Peyer's patch (tissue), 4 donors: ENCODE data around the gene ZNF587B. TPM values are rescaled to one million over a fixed set of nuclear protein-coding genes. Genes with fewer than 3 reads are reported as not detected.
"Not testable (repeated sequence)": the region's sequence is repeated elsewhere in the genome, so short reads cannot be mapped to it uniquely, and the experiment has no call there.

Source experiments
- DNase-seq, 3 donors: peaks; one replicate each; pipeline ENCODE4 v3.0.0-alpha.2; 2017 to 2019
- H3K27ac ChIP-seq, 4 donors: fragments of 200-600 bp; sonication (generic); one replicate each; pipeline ENCODE4 v1.5.1; 2016 to 2019
- H3K27me3 ChIP-seq, 2 donors: fragments of 200-600 bp; sonication (generic); one replicate each; pipeline ENCODE4 v1.5.1; 2019
- H3K36me3 ChIP-seq, 3 donors: fragments of 200-600 bp; sonication (generic); one replicate each; pipeline ENCODE4 v1.5.1; 2016 to 2019
- H3K4me1 ChIP-seq, 4 donors: fragments of 200-600 bp; sonication (generic); one replicate each; pipeline ENCODE4 v1.5.1; 2016 to 2019
- H3K4me3 ChIP-seq, 4 donors: fragments of 200-600 bp; sonication (generic); 1 replicate in 3 of 4; 2 replicates in 1 of 4; pipeline ENCODE4 v1.5.1; 2016 to 2019; ENCODE audit warnings: mild to moderate bottlenecking in 1 of 4
- H3K9me3 ChIP-seq, 4 donors: fragments of 200-600 bp; sonication (generic); one replicate each; pipeline ENCODE4 v1.5.1; 2016 to 2019; ENCODE audit warnings: mild to moderate bottlenecking in 1 of 4
- CTCF ChIP-seq, 6 experiments: fragments of 450-650 bp in 4 of 6; fragments of 200-600 bp in 2 of 6; sonication (generic) in 1 of 6; IDR thresholded peaks; one replicate each; pipeline ENCODE4 v1.5.1; 2017 to 2019; ENCODE audit warnings: antibody characterized with exemption in 6 of 6, mild to moderate bottlenecking in 3 of 6, moderate library complexity in 1 of 6
- POLR2A ChIP-seq, 2 donors: fragments of 450-650 bp; IDR thresholded peaks; one replicate each; pipeline ENCODE4 v1.5.1; 2017; ENCODE audit warnings: antibody characterized with exemption in 2 of 2, mild to moderate bottlenecking in 2 of 2, moderate library complexity in 2 of 2
- total RNA-seq, 4 donors: library from RNA; depleted of rRNA; stranded (reverse); fragments of >200 nt; gene quantifications; one replicate each; pipeline ENCODE4 v1.1.0, GENCODE V29; 2016

Gene ZNF587B
- total RNA-seq, 4 donors from 2014 or later = 19.3 to 32.4 (median 25.0) TPM

GRCh38 chr19:57849666-57850473 lies 19.8 kb downstream of the ZNF587B start, which contains the start of gene ZNF587:
Gene ZNF587 (plus strand): TSS chr19:57849859. CDS start chr19:57850039, 180 bp downstream.
- peak within 1 kb of the TSS; percentile 68 to 85 (median 76) for H3K27ac ChIP-seq
- H3K4me1 ChIP-seq = peaks cover 0 to 26% (median 8%) of the 10 kb centered on the region in 4 donors
- DNase-seq = peak; percentile 78 to 91 (median 80)
- H3K4me3 ChIP-seq = peak within 1 kb of the TSS; percentile 57 to 85 (median 75)
- peak in 1 of 6 experiments; percentile 2 for TF ChIP-seq CTCF (IDR thresholded peaks at IDR 0.05)
- TF ChIP-seq POLR2A (IDR thresholded peaks at IDR 0.05) = peak; percentile 53 to 61
- not testable (repeated sequence) for H3K27me3 ChIP-seq, H3K9me3 ChIP-seq
- H3K36me3 ChIP-seq = peaks cover 0 to 24% (median 0%) of the 10 kb centered on the region in 3 donors

- no peaks in the 10 kb centered on the region for H3K9me3 ChIP-seq
- peak in 2 of 3 donors; percentile 72 to 79 for DNase-seq
- no peaks in the 10 kb centered on the region for H3K27me3 ChIP-seq
- H3K36me3 ChIP-seq = peaks cover 0 to 30% (median 0%) of the 10 kb centered on the region in 3 donors
- peaks cover 0 to 26% (median 8%) of the 10 kb centered on the region in 4 donors for H3K4me1 ChIP-seq
- peak overlapping the region; percentile 57 to 85 (median 75) for H3K4me3 ChIP-seq
- no peak for TF ChIP-seq CTCF (IDR thresholded peaks at IDR 0.05)
- TF ChIP-seq POLR2A (IDR thresholded peaks at IDR 0.05) = peak in 1 of 2 donors; percentile 14
- H3K27ac ChIP-seq = peak overlapping the region; percentile 68 to 85 (median 76)
Measured at GRCh38 chr19:57850553-57851017, 20.5 kb downstream of the ZNF587B start.

GRCh38 chr19:57851812-57852603 lies 21.9 kb downstream of the ZNF587B start:
- not testable (repeated sequence) for DNase-seq, H3K27me3 ChIP-seq, H3K9me3 ChIP-seq
- peaks cover 0 to 44% (median 0%) of the 10 kb centered on the region in 3 donors for H3K36me3 ChIP-seq
- peaks cover 0 to 26% (median 8%) of the 10 kb centered on the region in 4 donors for H3K4me1 ChIP-seq
- peak overlapping the region in 2 of 4 donors; percentile 70 to 85 for H3K27ac ChIP-seq
- peak overlapping the region in 1 of 4 donors; percentile 85 for H3K4me3 ChIP-seq

GRCh38 chr19:57854117-57854516 lies 24.0 kb downstream of the ZNF587B start:
- H3K9me3 ChIP-seq = not testable (repeated sequence)
- peaks cover 0 to 26% (median 8%) of the 10 kb centered on the region in 4 donors for H3K4me1 ChIP-seq

GRCh38 chr19:57862351-57862750 lies 32.3 kb downstream of the ZNF587B start:
- H3K36me3 ChIP-seq = peaks cover 0 to 98% (median 11%) of the 10 kb centered on the region in 3 donors
- not testable (repeated sequence) for H3K4me3 ChIP-seq, H3K4me1 ChIP-seq, DNase-seq, H3K27me3 ChIP-seq, H3K27ac ChIP-seq
- peaks cover 0 to 40% (median 0%) of the 10 kb centered on the region in 4 donors for H3K9me3 ChIP-seq

More at GRCh38 chr19:57854117-57854516, 24.0 kb downstream of the ZNF587B start:
- not testable (repeated sequence) for H3K27ac ChIP-seq, H3K4me3 ChIP-seq, H3K27me3 ChIP-seq, DNase-seq
- H3K36me3 ChIP-seq = peaks cover 0 to 63% (median 0%) of the 10 kb centered on the region in 3 donors

GRCh38 chr19:57867868-57868492 lies 37.9 kb downstream of the ZNF587B start:
- Histone ChIP-seq H3K4me1 (no peaks in the 10 kb centered on the region), H3K4me3 (no peak overlapping the region), H3K27ac (no peak overlapping the region), H3K9me3 (peaks cover 0 to 65% (median 10%) of the 10 kb centered on the region in 4 donors), H3K36me3 (peaks cover 0 to 58% (median 10%) of the 10 kb centered on the region in 3 donors), H3K27me3 (no peaks in the 10 kb centered on the region)
- DNase-seq = no peak
- TF ChIP-seq POLR2A (IDR thresholded peaks at IDR 0.05) (no peak), CTCF (IDR thresholded peaks at IDR 0.05) (no peak)

GRCh38 chr19:57869655-57870054 lies 39.6 kb downstream of the ZNF587B start:
- not testable (repeated sequence) for H3K27ac ChIP-seq, H3K27me3 ChIP-seq, DNase-seq, H3K4me1 ChIP-seq, H3K4me3 ChIP-seq
- Histone ChIP-seq H3K36me3 (peaks cover 0 to 55% (median 8%) of the 10 kb centered on the region in 3 donors), H3K9me3 (peaks cover 0 to 78% (median 16%) of the 10 kb centered on the region in 4 donors)
